ENCODE measurements around the gene GAL3ST3. TPM values are rescaled to one million over a fixed set of nuclear protein-coding genes. Genes with fewer than 3 reads are reported as not detected.

GAL3ST3 gene
- total and polyA plus RNA-seq, 2 experiments from 2014 or later, result 15.6 to 63.4 TPM

- no peak overlapping the region for H3K27ac Mint-ChIP-seq
- Histone ChIP-seq H3K4me2 (no peak overlapping the region), H3K27ac (ENCODE audit: low read depth) (no peak overlapping the region), H2AFZ (no peak overlapping the region), H3K36me3 (ENCODE audit: insufficient read depth) (peaks cover 90% of the 10 kb centered on the region), H3K4me1 (ENCODE audit: insufficient read depth) (no peaks in the 10 kb centered on the region), H3K9me2 (ENCODE audit: insufficient read depth) (no peaks in the 10 kb centered on the region), H3F3A (replicated peaks; ENCODE audit: low read depth) (peaks cover 13% of the 10 kb centered on the region; the same call in 1 of the 2 replicates), H4K20me1 (replicated peaks; ENCODE audit: insufficient read depth) (peaks cover 27% of the 10 kb centered on the region), H3K79me2 (replicated peaks; ENCODE audit: insufficient read depth) (peaks cover 24% of the 10 kb centered on the region), H3K4me3 (no peak overlapping the region), H3K27me3 (ENCODE audit: insufficient read depth) (no peaks in the 10 kb centered on the region)
- H3K4me1 Mint-ChIP-seq, result no peaks in the 10 kb centered on the region
- H3K36me3 Mint-ChIP-seq (ENCODE audit: low read depth), result peaks cover 98% of the 10 kb centered on the region
- DNase-seq (ENCODE audit: low spot score) (no peak), ATAC-seq (no peak)
- TF ChIP-seq NANOG (IDR thresholded peaks at IDR 0.05; ENCODE audit: borderline replicate concordance) (no peak), CREB1 (CRISPR knock-in tag; IDR thresholded peaks at IDR 0.05; ENCODE audit: low read depth) (no peak), EZH2 (IDR thresholded peaks at IDR 0.05; ENCODE audit: low read depth, unreplicated experiment) (no peak), ZNF114 (CRISPR knock-in tag; IDR thresholded peaks at IDR 0.05) (no peak), EZH2phosphoT487 (IDR thresholded peaks at IDR 0.05; ENCODE audit: unreplicated experiment) (no peak), JUNB (IDR thresholded peaks at IDR 0.05; ENCODE audit: unreplicated experiment) (no peak)
- H3K27me3 Mint-ChIP-seq (ENCODE audit: insufficient read depth, low read depth, poor library complexity), result peaks cover 2% of the 10 kb centered on the region
- H3K9me3 Mint-ChIP-seq, result no peaks in the 10 kb centered on the region
- no peak overlapping the region for H3K4me3 Mint-ChIP-seq
Measured at GRCh38 chr11:66059966-66060680, 11.2 kb upstream of the GAL3ST3 start.

- no peaks in the 10 kb centered on the region for H3K9me3 Mint-ChIP-seq
- Histone ChIP-seq H3K4me3 (no peak overlapping the region), H3K27me3 (ENCODE audit: insufficient read depth) (no peaks in the 10 kb centered on the region), H3K27ac (ENCODE audit: low read depth) (no peak overlapping the region), H2AFZ (no peak overlapping the region), H3K9me2 (ENCODE audit: insufficient read depth) (no peaks in the 10 kb centered on the region), H3K4me1 (ENCODE audit: insufficient read depth) (peaks cover 7% of the 10 kb centered on the region), H4K20me1 (replicated peaks; ENCODE audit: insufficient read depth) (peaks cover 28% of the 10 kb centered on the region), H3F3A (replicated peaks; ENCODE audit: low read depth) (peaks cover 1% of the 10 kb centered on the region; the same call in 1 of the 2 replicates), H3K36me3 (ENCODE audit: insufficient read depth) (peaks cover 59% of the 10 kb centered on the region), H3K79me2 (replicated peaks; ENCODE audit: insufficient read depth) (peaks cover 35% of the 10 kb centered on the region), H3K4me2 (no peak overlapping the region)
- no peak overlapping the region for H3K4me3 Mint-ChIP-seq
- H3K4me1 Mint-ChIP-seq, result peaks cover 7% of the 10 kb centered on the region
- H3K27me3 Mint-ChIP-seq (ENCODE audit: insufficient read depth, low read depth, poor library complexity), result peaks cover 7% of the 10 kb centered on the region
- no peak overlapping the region for H3K27ac Mint-ChIP-seq
- no peak for ATAC-seq
- peaks cover 87% of the 10 kb centered on the region for H3K36me3 Mint-ChIP-seq (ENCODE audit: low read depth)
- DNase-seq (ENCODE audit: low spot score), result no peak
- TF ChIP-seq EZH2phosphoT487 (IDR thresholded peaks at IDR 0.05; ENCODE audit: unreplicated experiment) (no peak), EZH2 (IDR thresholded peaks at IDR 0.05; ENCODE audit: low read depth, unreplicated experiment) (no peak), STAT1 (IDR thresholded peaks at IDR 0.05; ENCODE audit: unreplicated experiment) (no peak), ETS1 (IDR thresholded peaks at IDR 0.05) (no peak), NANOG (IDR thresholded peaks at IDR 0.05; ENCODE audit: borderline replicate concordance) (no peak), POLR2AphosphoS5 (IDR thresholded peaks at IDR 0.05; ENCODE audit: low read depth) (no peak), REST (IDR thresholded peaks at IDR 0.05; ENCODE audit: unreplicated experiment) (no peak), CTCF (conservative IDR thresholded peaks at IDR 0.05; ENCODE audit: low read depth in 2 of 2) (no peak), ZNF114 (CRISPR knock-in tag; IDR thresholded peaks at IDR 0.05) (no peak)
Measured at GRCh38 chr11:66056501-66056900, 7.5 kb upstream of the GAL3ST3 start.
